ENCODE results near the gene ZNG1A.

The ZNG1A gene

GRCh38 chr9:217950-218349 lies 39.1 kb upstream of the ZNG1A start:
- no peak for ATAC-seq
- no peak for TF ChIP-seq RARB (CRISPR knock-in tag; IDR thresholded peaks at IDR 0.05)
- no peak for TF ChIP-seq OSR1 (CRISPR knock-in tag; IDR thresholded peaks at IDR 0.05)
- no peak for TF ChIP-seq SNAI2 (CRISPR knock-in tag; IDR thresholded peaks at IDR 0.05)
- no peak for TF ChIP-seq ZNF70 (CRISPR knock-in tag; IDR thresholded peaks at IDR 0.05)
- TF ChIP-seq ZFP30 (CRISPR knock-in tag; IDR thresholded peaks at IDR 0.05) = no peak
- no peak for TF ChIP-seq ISL1 (CRISPR knock-in tag; IDR thresholded peaks at IDR 0.05)
- TF ChIP-seq TOX (CRISPR knock-in tag; IDR thresholded peaks at IDR 0.05; ENCODE audit: borderline replicate concordance) = no peak
- no peak for TF ChIP-seq ARNTL (CRISPR knock-in tag; IDR thresholded peaks at IDR 0.05; ENCODE audit: borderline replicate concordance, low read depth)
- no peak for TF ChIP-seq POU6F1 (CRISPR knock-in tag; IDR thresholded peaks at IDR 0.05; ENCODE audit: borderline replicate concordance, low read depth)
- TF ChIP-seq ESRRG (CRISPR knock-in tag; IDR thresholded peaks at IDR 0.05) = no peak
- TF ChIP-seq CSDC2 (CRISPR knock-in tag; IDR thresholded peaks at IDR 0.05) = no peak
- no peak for TF ChIP-seq ZNF565 (CRISPR knock-in tag; conservative IDR thresholded peaks at IDR 0.05; ENCODE audit: low read depth)
- TF ChIP-seq, protein P1, sequence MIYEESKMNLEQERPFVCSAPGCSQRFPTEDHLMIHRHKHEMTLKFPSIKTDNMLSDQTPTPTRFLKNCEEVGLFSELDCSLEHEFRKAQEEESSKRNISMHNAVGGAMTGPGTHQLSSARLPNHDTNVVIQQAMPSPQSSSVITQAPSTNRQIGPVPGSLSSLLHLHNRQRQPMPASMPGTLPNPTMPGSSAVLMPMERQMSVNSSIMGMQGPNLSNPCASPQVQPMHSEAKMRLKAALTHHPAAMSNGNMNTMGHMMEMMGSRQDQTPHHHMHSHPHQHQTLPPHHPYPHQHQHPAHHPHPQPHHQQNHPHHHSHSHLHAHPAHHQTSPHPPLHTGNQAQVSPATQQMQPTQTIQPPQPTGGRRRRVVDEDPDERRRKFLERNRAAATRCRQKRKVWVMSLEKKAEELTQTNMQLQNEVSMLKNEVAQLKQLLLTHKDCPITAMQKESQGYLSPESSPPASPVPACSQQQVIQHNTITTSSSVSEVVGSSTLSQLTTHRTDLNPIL (CRISPR knock-in tag; IDR thresholded peaks at IDR 0.05; ENCODE audit: low read depth) = no peak
- TF ChIP-seq PATZ1 (CRISPR knock-in tag; IDR thresholded peaks at IDR 0.05; ENCODE audit: borderline replicate concordance) = no peak
- no peak for TF ChIP-seq ZNF8 (CRISPR knock-in tag; IDR thresholded peaks at IDR 0.05)

DNA sequence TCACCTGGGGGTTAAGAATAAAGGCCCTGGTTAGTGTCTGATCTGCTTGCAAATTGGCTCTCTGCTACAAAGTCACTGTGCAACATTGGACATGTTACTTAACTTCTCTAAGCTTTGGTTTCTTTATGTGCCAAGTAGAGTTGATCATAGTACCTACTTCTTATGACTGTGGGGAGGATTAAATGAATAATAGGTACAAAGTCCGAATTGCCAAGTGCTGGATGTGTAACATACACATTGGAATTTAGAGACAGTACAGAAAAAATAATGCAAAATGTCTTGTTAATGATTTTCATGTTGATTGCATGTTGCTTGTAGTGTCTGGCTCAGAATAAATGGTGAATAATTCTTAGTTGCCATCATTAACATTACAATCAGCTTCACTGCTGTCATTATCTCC lies 38.0 kb upstream of the ZNG1A start:
- TF ChIP-seq PATZ1 (CRISPR knock-in tag; IDR thresholded peaks at IDR 0.05; ENCODE audit: borderline replicate concordance) = no peak
- TF ChIP-seq, protein P1 (CRISPR knock-in tag; IDR thresholded peaks at IDR 0.05; ENCODE audit: low read depth) = no peak
- ATAC-seq = no peak

GRCh38 chr9:215631-216155 lies 36.8 kb upstream of the ZNG1A start:
- no peak for ATAC-seq
- no peak for TF ChIP-seq CSRNP3 (CRISPR knock-in tag; IDR thresholded peaks at IDR 0.05)
- no peak for TF ChIP-seq ZC3H10 (CRISPR knock-in tag; IDR thresholded peaks at IDR 0.05)
- no peak for TF ChIP-seq OSR1 (CRISPR knock-in tag; IDR thresholded peaks at IDR 0.05)
- TF ChIP-seq ZNF70 (CRISPR knock-in tag; IDR thresholded peaks at IDR 0.05) = no peak
- no peak for TF ChIP-seq ESRRG (CRISPR knock-in tag; IDR thresholded peaks at IDR 0.05)
